ENCODE measurements around the gene HAND2.

The HAND2 gene

DNA sequence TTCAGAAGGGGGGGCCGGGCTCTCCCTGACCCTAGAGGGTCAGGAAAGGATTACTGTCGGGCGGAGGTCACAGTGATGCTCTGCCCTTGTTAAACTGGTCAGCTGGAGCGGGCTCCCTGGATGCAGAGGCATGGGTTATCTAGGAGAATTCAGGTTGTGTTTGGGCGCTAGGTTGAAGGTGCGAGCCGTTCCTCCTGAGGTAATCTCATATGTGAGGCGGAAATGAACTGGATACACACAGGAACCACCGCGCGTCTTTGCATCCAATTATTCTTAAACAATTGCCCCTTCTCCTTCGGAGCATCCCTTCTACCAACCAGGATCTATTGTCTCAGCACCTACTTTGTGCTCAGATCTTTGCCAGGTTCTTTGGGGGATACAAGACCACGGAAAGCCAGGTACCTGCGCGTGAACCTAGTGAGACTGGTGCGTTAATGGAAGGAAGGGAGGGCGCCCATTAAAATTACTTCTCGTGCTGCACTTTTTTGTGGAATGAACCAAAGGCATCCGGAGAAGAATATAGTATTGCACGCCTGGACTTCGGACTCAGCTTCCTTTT lies 28.4 kb downstream of the HAND2 start:
- no peak for DNase-seq (ENCODE audit: low read depth in 2 of 2)

DNA sequence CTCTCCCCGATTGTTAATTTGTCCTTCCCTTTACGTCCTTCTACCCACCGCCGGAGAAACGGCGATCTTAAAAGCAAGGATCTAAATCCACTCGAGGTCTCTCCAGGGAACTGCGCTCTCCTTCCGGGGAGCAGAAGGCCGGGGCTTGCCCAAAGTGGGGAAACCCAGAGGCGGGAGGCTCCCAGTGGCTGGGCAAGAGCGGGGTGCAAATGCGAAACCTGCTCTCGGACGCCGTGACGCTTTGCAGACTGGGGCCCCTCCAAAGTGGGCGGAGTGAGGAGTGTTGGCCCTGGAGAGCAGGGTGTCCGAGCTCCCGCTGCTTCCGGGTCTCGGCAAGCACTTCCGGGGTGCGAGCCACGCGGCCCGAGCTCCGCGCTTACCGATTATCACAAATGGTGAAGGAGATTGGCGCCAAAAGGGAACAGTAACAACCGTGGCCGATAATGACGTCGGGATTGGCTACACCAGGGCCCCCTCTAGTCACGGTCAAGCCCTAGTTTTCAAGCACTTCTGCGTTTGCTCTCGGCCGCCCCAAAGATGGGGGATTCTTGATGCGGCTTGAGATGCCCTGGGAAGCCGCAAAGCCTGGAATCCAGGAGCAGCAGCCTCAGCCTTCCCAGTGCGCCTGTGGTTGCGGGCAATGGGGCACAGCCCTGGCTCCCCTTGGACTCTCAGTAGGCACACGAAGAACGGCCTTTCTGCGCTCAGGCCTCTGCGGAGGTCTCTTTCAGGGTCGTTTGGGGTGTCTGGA lies 29.0 kb downstream of the HAND2 start:
- no peak for DNase-seq (ENCODE audit: low read depth in 2 of 2)

DNA sequence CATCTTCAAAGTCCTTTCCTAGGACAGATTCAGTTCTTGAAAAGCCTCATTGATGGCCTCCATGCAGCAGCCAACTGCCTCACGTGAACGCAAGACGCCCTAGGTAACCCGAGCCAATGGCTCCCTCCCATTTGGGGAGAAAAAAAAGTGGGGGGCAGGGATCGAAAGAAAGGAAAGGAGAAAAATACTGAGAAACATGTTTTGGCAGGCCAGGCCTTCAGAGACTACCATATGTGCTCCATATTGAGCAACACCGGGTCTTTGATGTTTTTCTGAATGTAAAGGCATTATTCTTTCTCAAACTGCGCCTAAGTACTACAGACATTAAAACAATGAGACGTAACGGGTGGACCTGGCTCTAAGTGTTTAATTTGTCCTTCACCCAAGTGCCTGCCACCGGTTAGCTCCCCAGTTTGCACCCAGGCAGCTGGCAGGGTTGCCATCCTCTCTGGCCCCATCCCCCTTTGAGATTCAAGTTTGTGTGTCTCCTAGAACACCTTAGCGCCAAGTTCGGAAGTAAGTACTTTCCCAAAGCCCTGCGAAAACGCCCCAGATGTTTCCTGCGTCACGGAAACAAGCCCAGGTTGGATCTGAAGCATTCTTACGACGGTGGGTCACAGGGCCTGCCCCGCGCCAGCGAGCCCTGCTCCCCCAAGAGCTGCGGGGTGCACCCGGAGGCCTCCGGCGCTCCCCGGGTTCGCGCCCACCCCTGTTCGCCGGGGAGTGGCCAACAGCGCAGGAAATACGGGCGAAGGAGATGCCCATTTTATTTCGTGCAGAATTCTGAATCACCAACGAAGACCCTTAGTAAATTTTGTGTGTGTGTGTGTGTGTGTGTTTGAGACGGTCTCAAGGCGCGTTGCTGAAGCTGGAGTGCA lies 30.1 kb downstream of the HAND2 start:
- DNase-seq (ENCODE audit: low read depth in 2 of 2): no peak

DNA sequence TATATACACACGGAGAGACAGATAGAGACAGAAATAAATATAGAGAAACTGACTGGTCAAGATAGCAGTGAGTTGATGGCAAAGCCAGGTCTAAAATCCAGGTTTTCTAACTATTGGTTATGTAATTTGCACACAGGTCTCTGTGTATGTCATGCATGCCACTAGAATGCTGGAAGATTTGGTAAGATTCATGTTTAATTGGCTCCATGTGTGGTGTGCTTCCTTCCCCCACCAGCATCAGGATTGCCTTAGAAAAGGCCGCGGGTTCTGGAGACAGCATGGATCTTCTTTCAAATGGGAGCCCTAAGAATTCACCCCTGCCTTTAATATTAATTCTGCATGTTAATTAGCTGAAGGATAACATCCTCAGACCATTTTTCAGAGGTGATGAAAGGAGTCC lies 31.3 kb downstream of the HAND2 start:
- no peak for DNase-seq (ENCODE audit: low read depth in 2 of 2)

DNA sequence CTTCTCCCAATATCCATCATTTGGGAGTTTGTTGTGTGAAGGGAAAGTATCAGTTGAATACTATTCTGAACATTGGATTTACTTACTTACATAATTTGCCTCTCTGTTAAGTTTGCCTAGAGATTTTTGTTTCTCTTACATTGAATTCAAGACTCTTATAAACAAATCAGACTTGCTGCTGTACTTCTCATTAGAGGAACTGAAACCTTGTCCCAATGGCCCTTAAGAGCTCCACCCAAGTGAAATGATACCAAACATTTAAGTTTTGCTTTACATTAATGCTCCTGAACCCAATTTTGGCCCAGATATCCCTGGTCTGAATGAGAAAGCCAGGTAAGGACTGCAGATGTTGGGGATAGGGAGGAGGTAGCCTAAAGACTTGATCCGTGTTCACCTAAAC lies 32.0 kb downstream of the HAND2 start:
- no peak for DNase-seq (ENCODE audit: low read depth in 2 of 2)

DNA sequence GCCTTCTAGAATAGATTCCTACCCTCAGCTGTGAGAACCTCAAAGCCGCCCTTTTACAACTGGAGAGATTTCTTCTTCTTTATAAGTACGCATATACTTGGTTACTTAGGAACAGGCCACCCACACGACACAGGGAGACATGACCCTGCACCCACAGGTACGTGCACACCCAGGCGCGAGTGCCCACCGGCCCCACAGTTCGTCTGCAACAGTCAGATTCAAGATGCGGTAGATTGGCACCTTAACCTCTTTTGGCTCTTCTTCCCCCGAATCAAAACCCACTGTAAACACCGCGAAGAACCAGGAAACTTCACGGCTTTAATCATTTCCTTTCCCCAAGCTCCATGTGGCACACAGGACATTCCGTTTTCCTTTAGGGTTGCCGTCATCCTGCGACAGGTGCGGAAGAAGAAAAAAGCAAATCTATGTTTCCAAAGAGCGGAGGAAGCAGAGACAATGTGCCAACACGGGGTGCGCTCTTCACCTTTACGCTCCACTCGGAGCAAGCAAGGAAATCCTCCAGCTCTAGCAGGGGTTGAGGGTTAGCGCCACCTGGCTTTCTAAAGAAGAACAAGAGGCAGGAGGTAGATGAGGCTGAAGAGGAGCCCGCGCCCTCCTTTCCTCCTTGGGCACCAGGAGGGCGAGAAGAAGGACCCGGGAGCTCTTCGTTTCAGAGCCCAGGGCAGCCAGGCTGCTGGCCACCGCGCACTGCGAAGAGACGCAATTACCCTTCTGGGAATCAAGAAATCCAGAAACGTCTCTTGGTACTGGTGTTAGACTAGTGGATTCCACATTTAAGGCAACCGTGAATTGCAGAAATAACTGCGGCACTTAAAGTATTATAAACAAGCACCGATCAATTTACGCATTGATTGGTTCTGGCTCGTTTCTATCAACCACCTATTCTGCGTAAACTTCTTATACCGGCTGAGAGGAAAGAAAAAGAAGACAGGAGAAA lies 35.7 kb downstream of the HAND2 start:
- no peak for DNase-seq (ENCODE audit: low read depth in 2 of 2)

DNA sequence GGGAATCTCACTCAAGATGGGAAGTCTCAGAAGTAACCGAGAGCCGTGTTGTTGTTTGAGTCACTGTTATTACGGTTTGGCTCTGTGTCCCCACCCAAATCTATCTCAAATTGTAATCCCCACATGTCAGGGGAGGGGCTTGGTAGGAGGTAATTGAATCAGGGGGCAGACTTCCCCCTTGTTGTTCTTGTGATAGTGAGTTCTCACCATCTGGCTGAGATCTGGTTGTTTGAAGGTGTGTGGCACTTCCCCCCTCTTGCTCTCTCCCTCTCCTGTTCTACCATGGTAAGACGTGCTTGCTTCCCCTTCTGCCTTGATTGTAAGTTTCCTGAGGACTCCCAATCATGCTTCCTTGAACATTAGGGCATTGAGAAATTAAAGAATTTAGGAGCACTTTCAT lies 37.0 kb downstream of the HAND2 start:
- DNase-seq (ENCODE audit: low read depth in 2 of 2): no peak

DNA sequence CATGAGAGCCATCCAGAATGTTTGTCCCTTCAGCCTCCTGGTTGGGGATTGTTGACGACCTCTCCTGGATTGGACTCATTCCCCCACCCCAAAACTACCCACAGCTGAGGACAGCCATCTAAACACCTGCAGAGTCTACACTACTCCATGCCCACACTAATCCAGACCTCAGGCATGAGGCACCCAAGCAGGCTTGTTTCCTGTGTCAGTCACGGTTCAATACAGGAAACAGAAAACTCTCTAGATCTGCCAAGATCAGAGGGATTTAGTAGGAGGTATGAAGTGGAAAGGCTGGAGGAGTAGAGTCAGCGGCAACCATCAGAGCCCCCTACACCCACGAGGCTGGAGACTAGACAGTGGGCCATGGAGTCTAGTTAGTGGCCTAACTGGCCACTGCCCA lies 37.7 kb downstream of the HAND2 start:
- DNase-seq (ENCODE audit: low read depth in 2 of 2): no peak

DNA sequence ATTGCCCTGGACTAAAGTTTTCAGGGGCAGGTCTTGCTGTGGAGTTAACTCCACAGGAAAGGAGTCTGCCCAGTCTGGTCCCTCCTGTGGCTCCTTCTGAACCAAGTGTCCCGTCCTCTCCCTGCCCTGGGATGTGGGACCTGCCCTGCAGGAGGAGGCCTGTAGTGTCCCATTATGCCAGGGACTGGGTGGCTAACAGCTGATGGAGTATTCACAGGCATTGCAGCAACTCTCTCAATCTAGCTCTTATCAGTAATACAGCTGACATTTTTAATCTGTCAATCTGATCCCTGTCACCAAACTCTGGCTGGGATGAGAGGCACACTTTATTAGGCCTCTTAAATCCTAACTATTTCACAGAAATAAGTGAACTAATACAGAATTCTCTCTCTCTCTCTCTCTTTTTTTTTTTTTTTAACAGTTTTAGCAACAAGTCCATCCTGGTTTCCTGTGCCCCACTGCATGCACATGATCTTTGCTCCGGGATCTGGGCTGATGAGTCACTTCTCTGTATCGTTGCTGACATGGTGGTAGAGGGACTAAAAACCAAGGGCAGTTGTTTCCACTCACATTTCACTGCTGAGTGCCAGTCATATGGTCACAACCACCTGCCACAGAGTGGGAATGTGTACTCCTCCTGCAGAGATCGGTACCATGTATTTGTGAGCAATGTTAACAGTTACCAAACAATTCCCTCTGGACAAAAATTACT lies 39.1 kb downstream of the HAND2 start:
- DNase-seq (ENCODE audit: low read depth in 2 of 2): no peak

DNA sequence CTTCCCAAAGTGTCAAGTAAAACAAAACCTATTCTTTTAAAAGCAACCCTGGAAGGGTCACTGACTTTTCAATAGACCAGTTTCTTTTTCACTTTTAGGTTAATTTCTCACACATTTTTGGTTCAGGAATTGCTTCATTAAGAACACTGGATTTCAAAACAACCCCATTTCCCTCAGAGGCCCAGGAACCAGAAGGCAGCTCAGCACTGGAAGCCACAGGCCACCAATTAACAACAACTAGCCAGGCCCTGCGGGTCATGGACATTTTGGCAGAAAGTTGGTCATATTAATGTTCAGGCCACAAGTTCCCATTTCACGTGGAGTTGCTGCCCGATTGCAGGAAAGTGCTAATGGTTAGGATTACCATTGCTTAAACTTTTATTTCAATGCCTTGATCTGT lies 39.8 kb downstream of the HAND2 start:
- no peak for DNase-seq (ENCODE audit: low read depth in 2 of 2)

DNA sequence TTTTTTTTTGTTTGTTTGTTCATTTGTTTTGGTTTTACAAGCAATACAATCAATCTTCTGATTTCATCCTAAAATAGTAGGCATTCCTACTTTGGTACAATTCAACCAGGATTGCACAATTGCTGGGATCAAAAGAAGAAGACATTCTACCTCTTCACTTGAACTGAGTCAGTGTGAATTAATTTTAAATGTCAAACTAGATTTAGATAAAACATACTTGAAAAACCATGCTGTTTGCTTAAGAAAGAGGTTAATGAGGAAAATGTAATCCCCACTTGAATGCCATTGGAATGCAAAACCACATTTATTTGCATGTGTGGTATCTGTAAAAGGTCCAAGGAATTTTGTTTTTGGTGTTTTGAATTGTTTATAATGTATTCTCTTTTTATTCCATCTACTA lies 40.5 kb downstream of the HAND2 start:
- DNase-seq (ENCODE audit: low read depth in 2 of 2): peak; percentile 72 to 79

DNA sequence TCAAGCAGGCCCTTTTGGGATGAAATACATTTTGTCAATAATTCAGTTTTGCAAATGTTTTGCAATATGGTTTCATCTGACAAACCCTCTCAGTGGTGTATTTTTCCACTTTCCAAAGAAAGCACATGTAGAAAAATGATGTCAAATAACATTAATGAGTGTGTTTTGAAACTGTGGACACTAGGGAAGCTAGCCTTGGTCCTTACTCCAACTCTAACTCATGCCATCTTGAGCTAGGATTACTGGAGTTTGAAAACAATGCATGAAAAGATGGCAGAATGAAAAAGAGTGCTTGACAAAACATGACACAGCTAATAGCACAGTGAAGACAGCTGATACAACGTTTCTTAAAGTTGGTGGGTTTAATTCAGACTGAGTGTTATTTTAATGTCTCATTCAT lies 41.4 kb downstream of the HAND2 start:
- DNase-seq (ENCODE audit: low read depth in 2 of 2): no peak

DNA sequence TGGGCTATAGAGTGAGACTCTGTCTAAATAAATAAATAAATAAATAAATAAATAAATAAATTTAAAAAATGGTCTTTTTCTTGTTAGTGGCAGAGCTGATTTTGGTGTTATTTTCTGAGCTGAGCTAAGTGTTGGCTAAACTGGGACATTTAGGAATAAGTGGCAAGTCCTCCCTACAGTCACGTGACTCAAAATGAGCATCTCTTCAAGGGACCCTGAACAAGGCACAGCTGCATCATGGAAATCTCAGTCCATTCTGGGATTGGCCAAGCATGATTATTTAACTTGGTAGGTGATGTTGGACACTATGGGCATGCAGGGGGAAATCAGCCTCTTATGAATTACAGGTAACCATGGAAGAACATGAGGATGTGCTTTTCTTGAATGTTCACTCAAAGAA lies 42.0 kb downstream of the HAND2 start:
- no peak for DNase-seq (ENCODE audit: low read depth in 2 of 2)

DNA sequence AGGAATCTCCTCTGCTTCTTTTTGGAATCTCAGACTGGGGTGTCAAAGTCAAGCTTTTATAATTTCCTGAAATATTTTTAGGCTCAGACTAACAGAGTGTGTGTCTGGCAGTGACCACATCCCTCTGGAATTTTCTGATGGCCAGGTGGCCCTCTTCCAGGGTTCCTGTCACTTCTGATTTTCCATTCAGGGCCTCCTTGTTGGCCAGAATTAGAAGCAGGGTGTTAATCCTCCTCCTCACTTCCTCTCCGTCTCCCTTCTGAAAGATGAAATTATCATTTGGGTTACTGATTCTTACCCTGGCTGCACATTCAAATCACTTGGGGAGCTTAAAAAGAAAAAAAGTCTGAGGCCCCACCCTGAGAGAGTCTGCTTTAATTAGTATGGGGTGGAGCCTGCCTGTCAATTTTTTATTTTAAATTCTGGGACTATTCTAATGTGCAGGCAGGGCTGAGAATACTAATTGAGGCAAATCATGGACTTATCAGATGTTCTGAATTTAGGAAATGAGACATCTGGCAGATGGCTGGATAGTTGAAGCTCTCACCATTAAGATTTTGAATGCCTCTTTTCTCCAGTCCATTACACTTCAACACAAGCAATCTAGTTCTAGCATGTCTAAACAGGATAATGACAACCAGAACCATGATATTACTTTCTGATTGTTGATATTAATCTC lies 43.2 kb downstream of the HAND2 start:
- DNase-seq (ENCODE audit: low read depth in 2 of 2): no peak

DNA sequence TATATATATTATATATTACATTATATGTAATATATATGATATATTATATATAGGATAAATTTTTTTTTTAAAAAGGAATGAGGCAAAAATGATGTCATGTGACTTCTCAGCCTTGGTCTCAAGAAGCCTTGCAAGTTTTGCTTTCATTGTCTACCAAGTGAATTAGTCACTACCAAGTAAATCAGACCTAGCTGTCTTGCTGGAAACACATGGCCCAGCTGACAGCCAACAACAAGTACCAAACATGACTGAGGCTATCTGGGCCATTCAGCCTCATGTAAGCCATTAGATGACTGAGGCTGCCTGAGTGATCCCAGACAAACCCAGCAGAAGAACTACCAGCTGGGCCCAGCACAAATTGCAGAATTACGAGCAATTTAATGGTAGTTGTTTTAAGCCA lies 44.9 kb downstream of the HAND2 start:
- no peak for DNase-seq (ENCODE audit: low read depth in 2 of 2)

DNA sequence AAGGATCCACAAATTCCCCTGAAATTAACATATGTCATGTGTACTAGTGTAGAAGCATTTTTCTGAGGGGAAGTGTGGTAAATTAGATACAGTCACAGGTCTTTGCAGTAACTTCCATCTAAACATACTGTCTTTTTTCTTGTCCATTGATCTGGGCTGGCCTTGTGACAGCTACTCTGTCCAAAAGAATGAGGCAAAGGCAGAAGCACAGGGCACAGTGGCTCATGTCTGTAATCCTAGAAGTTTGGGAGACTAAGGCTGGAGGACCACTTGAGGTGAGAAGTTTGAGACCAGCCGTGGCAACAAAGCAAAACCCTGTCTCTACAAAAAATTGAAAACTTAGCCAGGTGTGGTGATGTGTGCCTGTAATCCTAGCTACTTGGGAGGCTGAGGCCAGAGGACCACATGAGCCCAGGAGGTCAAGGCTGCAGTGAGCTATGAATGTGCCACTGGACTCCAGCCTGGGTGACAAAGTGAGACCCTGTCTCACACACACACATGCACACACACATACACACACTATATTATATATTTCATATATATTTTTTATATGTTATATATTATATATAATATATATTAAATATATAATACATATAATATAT lies 47.6 kb downstream of the HAND2 start:
- DNase-seq (ENCODE audit: low read depth in 2 of 2): no peak

DNA sequence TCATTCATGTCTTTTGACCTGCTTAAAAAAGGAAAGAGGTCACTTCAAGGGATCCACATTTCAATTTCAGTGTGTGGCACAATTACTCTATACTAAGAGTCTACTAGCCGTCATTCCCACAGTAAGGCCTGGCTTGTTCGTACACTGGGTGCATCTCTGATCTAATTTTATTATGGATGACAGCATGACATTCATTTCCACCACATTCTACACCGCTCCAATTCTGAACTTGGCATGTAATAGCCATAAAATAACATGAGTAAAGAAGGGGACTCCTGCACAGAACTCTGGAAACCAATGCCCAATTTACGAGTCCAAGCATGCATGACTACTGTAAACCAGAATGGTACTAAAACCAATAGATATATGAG lies 51.1 kb downstream of the HAND2 start:
- DNase-seq (ENCODE audit: low read depth in 2 of 2): no peak

DNA sequence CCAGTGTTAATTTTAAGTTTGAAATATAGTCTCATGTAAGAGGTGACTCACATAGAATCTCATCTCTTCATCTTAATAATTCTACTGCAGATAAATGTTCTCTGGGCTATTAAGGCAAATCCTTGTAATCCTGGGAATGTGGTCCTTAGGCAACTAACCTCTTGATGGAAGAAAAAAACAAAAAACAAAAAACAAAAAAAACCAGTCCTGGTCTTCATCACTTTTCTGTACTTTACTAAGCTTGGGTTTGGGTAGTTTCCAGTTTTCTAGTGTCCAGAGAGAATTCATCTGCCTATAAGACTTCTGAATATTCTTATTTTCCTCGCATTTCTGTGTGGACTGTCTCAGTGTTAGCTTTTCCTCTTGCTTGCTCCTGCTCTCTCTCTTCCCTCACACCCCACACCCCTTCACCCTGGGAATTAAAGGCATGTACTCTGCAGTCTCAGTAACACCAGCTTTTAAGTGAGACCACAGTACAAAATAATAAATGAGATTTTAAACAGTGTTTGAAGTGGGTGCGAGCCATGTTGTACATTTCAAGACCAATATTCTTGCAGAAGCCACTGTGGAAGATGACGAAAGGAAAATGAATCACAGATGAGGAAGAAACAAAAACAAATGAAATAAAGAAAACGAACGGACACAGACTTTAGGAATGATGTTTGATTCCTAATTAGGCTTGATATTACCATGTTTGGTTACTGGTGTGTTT lies 51.7 kb downstream of the HAND2 start:
- DNase-seq (ENCODE audit: low read depth in 2 of 2): peak in 1 of 2 experiments; percentile 36

DNA sequence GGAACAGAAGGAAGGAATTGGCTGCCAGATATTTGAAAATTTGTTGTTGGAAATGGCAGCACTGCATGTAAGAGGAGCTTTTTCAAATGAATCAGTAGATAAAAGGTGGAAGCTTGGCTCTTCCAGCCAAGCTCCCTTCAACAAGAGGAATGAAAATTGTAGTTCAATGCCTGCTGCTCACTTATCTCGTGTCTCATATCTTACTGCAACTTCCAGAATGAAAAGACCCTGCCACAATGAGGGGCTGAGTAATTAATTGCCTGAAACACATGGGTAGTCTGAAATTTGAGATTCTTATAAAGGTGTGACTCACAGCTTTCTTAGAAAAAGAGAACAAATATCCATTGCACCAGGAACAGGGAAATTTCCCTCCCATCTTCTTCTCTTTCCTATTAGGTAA lies 53.0 kb downstream of the HAND2 start:
- DNase-seq (ENCODE audit: low read depth in 2 of 2): no peak
